MCF 10A (cell line): Measurements from ENCODE around the gene PTPRN2. TPM values are rescaled to one million over a fixed set of nuclear protein-coding genes. Genes with fewer than 3 reads are reported as not detected.

Experiments
- BruUV-seq: library from RNA; stranded (reverse); fragments of 400-500 nt; replicated peaks from 2 replicates; lab custom pipeline; 2021; lab: Mats Ljungman, UMichigan
- CTCF ChIA-PET: fragments of 300-600 bp; sonication (Branson Sonifier 250); formaldehyde crosslinking; extraction: SDS; loops from one replicate; lab custom pipeline; 2021; ENCODE audit warnings: antibody characterized with exemption, inconsistent platforms; lab: Yijun Ruan, JAX
- POLR2A ChIA-PET: fragments of 300-600, 350-650 bp; sonication (Branson Sonifier 250); formaldehyde crosslinking; extraction: SDS; loops from one replicate; lab custom pipeline; 2020; ENCODE audit warnings: antibody characterized with exemption, inconsistent platforms; lab: Yijun Ruan, JAX
- DNase-seq: peaks from one replicate; pipeline ENCODE4 v3.0.0-alpha.2; 2018; ENCODE audit not compliant: unreplicated experiment
- H3K27ac Mint-ChIP-seq: one replicate; pipeline ENCODE4 v1.8.0; 2022; ENCODE audit warnings: mild to moderate bottlenecking, low read depth, mixed read lengths; ENCODE audit not compliant: unreplicated experiment
- H3K27me3 Mint-ChIP-seq: one replicate; pipeline ENCODE4 v1.8.0; 2022; ENCODE audit warnings: mixed read lengths; ENCODE audit not compliant: insufficient read depth, unreplicated experiment
- H3K36me3 Mint-ChIP-seq: one replicate; pipeline ENCODE4 v1.8.0; 2022; ENCODE audit warnings: mild to moderate bottlenecking, moderate library complexity, mixed read lengths; ENCODE audit not compliant: insufficient read depth, unreplicated experiment
- H3K4me1 Mint-ChIP-seq: one replicate; pipeline ENCODE4 v1.8.0; 2022; ENCODE audit warnings: mixed read lengths; ENCODE audit not compliant: insufficient read depth, unreplicated experiment
- H3K4me3 Mint-ChIP-seq: one replicate; pipeline ENCODE4 v1.8.0; 2022; ENCODE audit warnings: mild to moderate bottlenecking, moderate library complexity, mixed read lengths; ENCODE audit not compliant: unreplicated experiment
- H3K9me3 Mint-ChIP-seq: one replicate; pipeline ENCODE4 v1.8.0; 2022; ENCODE audit warnings: mixed read lengths; ENCODE audit not compliant: unreplicated experiment
- CTCF ChIP-seq: fragments of 200-600 bp; IDR thresholded peaks from one replicate; pipeline ENCODE4 v1.8.0; 2022; ENCODE audit warnings: antibody characterized with exemption, mild to moderate bottlenecking; ENCODE audit not compliant: unreplicated experiment
- intact Hi-C: fragments of 100-400 bp; cut with micrococcal nuclease; formaldehyde crosslinking; loops from 2 replicates; pipeline ENCODE4 v1.14.1; 2022
- total RNA-seq: library from RNA; stranded (reverse); gene quantifications from 2 replicates; pipeline ENCODE4 v1.2.3, GENCODE V29; 2022

Gene PTPRN2
- total RNA-seq, 1 experiment from 2014 or later, result 4.5 TPM

DNA sequence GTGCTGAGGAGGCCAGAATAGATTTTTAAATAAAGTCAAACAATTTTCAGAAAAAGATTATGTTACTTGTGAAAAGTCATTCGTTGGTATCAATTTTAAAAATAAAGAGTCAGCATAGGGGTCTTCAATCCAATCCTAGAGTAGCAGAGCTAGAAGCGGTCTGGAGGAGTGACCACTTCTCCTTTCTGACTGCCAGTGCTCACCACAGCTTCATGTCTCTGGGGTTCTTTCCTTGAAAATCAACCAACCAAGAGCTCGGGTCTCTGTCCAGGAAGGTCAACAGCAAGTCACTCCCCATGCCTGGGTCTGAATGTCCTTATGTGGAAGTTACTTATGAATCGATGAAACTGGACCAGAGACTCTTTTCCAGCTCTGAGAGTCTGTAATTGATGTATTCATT is 14.3 kb downstream of the PTPRN2 start:
- peaks cover 12% of the 10 kb centered on the region for H3K4me1 Mint-ChIP-seq
- DNase-seq, result no peak
- BruUV-seq, result no TSS peak
- H3K27ac Mint-ChIP-seq, result no peak overlapping the region
- no peak for TF ChIP-seq CTCF
- intact Hi-C loops, result loop anchor here (5.0 kb wide), 1 partner anchor 141 kb away; no protein-coding TSS in a partner anchor
- no peaks in the 10 kb centered on the region for H3K27me3 Mint-ChIP-seq
- H3K9me3 Mint-ChIP-seq, result no peaks in the 10 kb centered on the region
- ChIA-PET POLR2A (no interaction called here), CTCF (interaction anchor here (0.8 kb wide), 1 partner anchor 44 kb away, joined by 3 read pairs; no protein-coding TSS in a partner anchor)
- H3K4me3 Mint-ChIP-seq, result no peak overlapping the region
- H3K36me3 Mint-ChIP-seq, result no peaks in the 10 kb centered on the region

- peak; percentile 51 for DNase-seq
- Mint-ChIP-seq H3K4me3 (no peak overlapping the region), H3K27me3 (no peaks in the 10 kb centered on the region), H3K36me3 (no peaks in the 10 kb centered on the region), H3K27ac (no peak overlapping the region), H3K9me3 (no peaks in the 10 kb centered on the region), H3K4me1 (peaks cover 12% of the 10 kb centered on the region)
- no TSS peak for BruUV-seq
- ChIA-PET CTCF (interaction anchor here (0.6 to 0.9 kb wide), 4 partner anchors 10 to 204 kb away, joined by 3 read pairs; no protein-coding TSS in a partner anchor), POLR2A (no interaction called here)
- TF ChIP-seq CTCF, result peak; percentile 13
- intact Hi-C loops, result loop anchor here (1.0 to 5.0 kb wide), 2 partner anchors 77 to 140 kb away; no protein-coding TSS in a partner anchor
Measured at GRCh38 chr7:158572000-158572828, 15.4 kb downstream of the PTPRN2 start.

GRCh38 chr7:158570449-158571170 is 17.0 kb downstream of the PTPRN2 start:
- CTCF ChIA-PET, result no interaction called here
- POLR2A ChIA-PET, result no interaction called here
- no TSS peak for BruUV-seq

More at GRCh38 chr7:158570449-158571170, 17.0 kb downstream of the PTPRN2 start:
- Mint-ChIP-seq H3K4me1 (peaks cover 12% of the 10 kb centered on the region), H3K27ac (no peak overlapping the region), H3K27me3 (no peaks in the 10 kb centered on the region), H3K4me3 (no peak overlapping the region), H3K9me3 (no peaks in the 10 kb centered on the region), H3K36me3 (no peaks in the 10 kb centered on the region)
- TF ChIP-seq CTCF, result no peak
- intact Hi-C loops, result loop anchor here (5.0 kb wide), 1 partner anchor 138 kb away; no protein-coding TSS in a partner anchor
- no peak for DNase-seq
